GM12892 (cell line): ENCODE data around the gene ABCC1.

Source experiments
- POLR2A ChIP-seq: IDR thresholded peaks from 2 replicates; pipeline ENCODE4 v1.6.1; 2011; ENCODE audit warnings: low read depth, low read length, control low read depth
- POLR2AphosphoS5 ChIP-seq: IDR thresholded peaks from 2 replicates; pipeline ENCODE4 v1.6.1; 2011; ENCODE audit warnings: low read depth, low read length, control low read depth
- TAF1 ChIP-seq: IDR thresholded peaks from 2 replicates; pipeline ENCODE4 v1.6.1; 2011; ENCODE audit warnings: low read depth, mild to moderate bottlenecking, control low read depth, low read length, borderline replicate concordance

- no peak for TF ChIP-seq POLR2A
- TF ChIP-seq TAF1, result no peak
- TF ChIP-seq POLR2AphosphoS5, result no peak
Measured at GRCh38 chr16:16016388-16016964, 67.1 kb downstream of the ABCC1 start.
